GM23338 (cell line): ENCODE data around the gene ZBTB20. TPM values are rescaled to one million over a fixed set of nuclear protein-coding genes. Genes with fewer than 3 reads are reported as not detected.
A peak's percentile ranks its signal among the peaks of the same experiment; 100 is the strongest.

Experiments
- ATAC-seq: fragments of 200-7000 bp; cut with Tn5 transposase; 3 replicates; pipeline ENCODE4 v1.9.1; 2020
- DNase-seq: peaks from one replicate; pipeline ENCODE4 v3.0.0-alpha.2; 2015; ENCODE audit warnings: low spot score
- H2AFZ ChIP-seq: fragments of 200-600 bp; sonication (generic); 2 replicates; pipeline ENCODE4 v1.8.0; 2016; ENCODE audit warnings: antibody characterized with exemption, mild to moderate bottlenecking, moderate library complexity
- H3F3A ChIP-seq: fragments of 200-600 bp; sonication (generic); replicated peaks from 2 replicates; pipeline ENCODE4 v1.8.0; 2017; ENCODE audit warnings: antibody characterized with exemption, mixed run types, low read depth
- H3K27ac ChIP-seq: fragments of 200-600 bp; sonication (generic); 2 replicates; pipeline ENCODE4 v1.6.1; 2016; ENCODE audit warnings: low read depth
- H3K27me3 ChIP-seq: fragments of 200-600 bp; sonication (generic); 2 replicates; pipeline ENCODE4 v1.8.0; 2016; ENCODE audit warnings: mild to moderate bottlenecking, mixed run types, moderate library complexity; ENCODE audit not compliant: insufficient read depth
- H3K36me3 ChIP-seq: fragments of 200-600 bp; sonication (generic); 2 replicates; pipeline ENCODE4 v1.8.0; 2016; ENCODE audit warnings: mild to moderate bottlenecking; ENCODE audit not compliant: insufficient read depth
- H3K4me1 ChIP-seq: fragments of 200-600 bp; sonication (generic); 2 replicates; pipeline ENCODE4 v1.8.0; 2016; ENCODE audit warnings: mild to moderate bottlenecking, moderate library complexity; ENCODE audit not compliant: insufficient read depth
- H3K4me2 ChIP-seq: fragments of 200-600 bp; sonication (generic); 2 replicates; pipeline ENCODE4 v1.7.1; 2017; ENCODE audit warnings: mixed run types
- H3K4me3 ChIP-seq: fragments of 200-600 bp; sonication (generic); 2 replicates; pipeline ENCODE4 v1.6.1; 2016; ENCODE audit warnings: mixed run types
- H3K79me2 ChIP-seq: fragments of 200-600 bp; sonication (generic); replicated peaks from 2 replicates; pipeline ENCODE4 v1.8.0; 2017; ENCODE audit warnings: mild to moderate bottlenecking; ENCODE audit not compliant: insufficient read depth
- H3K9me2 ChIP-seq: fragments of 200-600 bp; sonication (generic); 2 replicates; pipeline ENCODE4 v1.8.0; 2017; ENCODE audit not compliant: insufficient read depth
- H4K20me1 ChIP-seq: fragments of 200-600 bp; sonication (generic); replicated peaks from 2 replicates; pipeline ENCODE4 v1.8.0; 2017; ENCODE audit warnings: mild to moderate bottlenecking; ENCODE audit not compliant: insufficient read depth
- H3K27ac Mint-ChIP-seq: 2 replicates; pipeline ENCODE4 v1.8.0; 2020; ENCODE audit warnings: inconsistent platforms, mild to moderate bottlenecking, moderate library complexity, mixed read lengths
- H3K27me3 Mint-ChIP-seq: 3 replicates; pipeline ENCODE4 v1.8.0; 2022; ENCODE audit warnings: low read depth, mild to moderate bottlenecking, moderate library complexity, mixed read lengths, inconsistent platforms; ENCODE audit not compliant: insufficient read depth, poor library complexity
- H3K36me3 Mint-ChIP-seq: 3 replicates; pipeline ENCODE4 v1.8.0; 2021; ENCODE audit warnings: low read depth, mild to moderate bottlenecking, inconsistent platforms, moderate library complexity, mixed read lengths
- H3K4me1 Mint-ChIP-seq: 3 replicates; pipeline ENCODE4 v1.8.0; 2020; ENCODE audit warnings: mild to moderate bottlenecking, inconsistent platforms, mixed read lengths
- H3K4me3 Mint-ChIP-seq: 3 replicates; pipeline ENCODE4 v1.8.0; 2021; ENCODE audit warnings: moderate library complexity, mild to moderate bottlenecking, inconsistent platforms, mixed read lengths
- H3K9me3 Mint-ChIP-seq: 3 replicates; pipeline ENCODE4 v1.8.0; 2020; ENCODE audit warnings: moderate library complexity, mild to moderate bottlenecking, inconsistent platforms, mixed read lengths
- CREB1 ChIP-seq: fragments of 250-450 bp; sonication (Bioruptor Pico); IDR thresholded peaks from 2 replicates; pipeline ENCODE4 v1.5.0; 2020; ENCODE audit warnings: low read depth, mild to moderate bottlenecking, moderate library complexity
- ETS1 ChIP-seq: IDR thresholded peaks from 2 replicates; pipeline ENCODE4 v1.6.1; 2016; ENCODE audit warnings: antibody characterized with exemption
- EZH2 ChIP-seq: fragments of 200-600 bp; sonication (generic); IDR thresholded peaks from one replicate; pipeline ENCODE4 v1.8.0; 2017; ENCODE audit warnings: antibody characterized with exemption, mild to moderate bottlenecking, low read depth; ENCODE audit not compliant: unreplicated experiment
- EZH2phosphoT487 ChIP-seq: fragments of 200-600 bp; sonication (generic); IDR thresholded peaks from one replicate; pipeline ENCODE4 v1.8.1; 2018; ENCODE audit warnings: antibody characterized with exemption; ENCODE audit not compliant: unreplicated experiment
- JUNB ChIP-seq: IDR thresholded peaks from one replicate; pipeline ENCODE4 v1.6.1; 2016; ENCODE audit warnings: antibody characterized with exemption; ENCODE audit not compliant: unreplicated experiment
- NANOG ChIP-seq: IDR thresholded peaks from 2 replicates; pipeline ENCODE4 v1.6.1; 2016; ENCODE audit warnings: antibody characterized with exemption, borderline replicate concordance
- POLR2AphosphoS5 ChIP-seq: IDR thresholded peaks from 2 replicates; pipeline ENCODE4 v1.6.1; 2016; ENCODE audit warnings: antibody characterized with exemption, low read depth
- STAT1 ChIP-seq: IDR thresholded peaks from one replicate; pipeline ENCODE4 v1.6.1; 2016; ENCODE audit warnings: antibody characterized with exemption; ENCODE audit not compliant: unreplicated experiment
- ZNF114 ChIP-seq: fragments of 250-450 bp; sonication (Bioruptor Pico); IDR thresholded peaks from 2 replicates; pipeline ENCODE4 v1.5.0; 2020; ENCODE audit warnings: mild to moderate bottlenecking, moderate library complexity
- ZNF331 ChIP-seq: fragments of 250-450 bp; sonication (Bioruptor Pico); IDR thresholded peaks from 2 replicates; pipeline ENCODE4 v1.5.0; 2020; ENCODE audit warnings: low read depth, mild to moderate bottlenecking, moderate library complexity
- polyA plus RNA-seq: library from polyadenylated mRNA; unstranded; fragments of >200 nt; fragmentation: Nextera tagmentation; extraction: Ambion mirVana; gene quantifications from 2 replicates; pipeline ENCODE4 v1.2.1, GENCODE V29; 2016
- total RNA-seq: library from RNA; depleted of rRNA; stranded (reverse); fragments of >200 nt; shearing (Covaris generic); gene quantifications from 2 replicates; pipeline ENCODE4 v1.2.3, GENCODE V29; 2014
- TF ChIP-seq, protein P1 (sequence below): fragments of 250-450 bp; sonication (Bioruptor Pico); IDR thresholded peaks from 2 replicates; pipeline ENCODE4 v1.5.0; 2020; ENCODE audit warnings: mild to moderate bottlenecking, moderate library complexity
- TF ChIP-seq, protein P2 (sequence below): IDR thresholded peaks from one replicate; pipeline ENCODE4 v1.6.1; 2018; ENCODE audit warnings: antibody characterized with exemption; ENCODE audit not compliant: unreplicated experiment

Gene ZBTB20
- total and polyA plus RNA-seq, 2 experiments from 2014 or later: 2.0 to 3.3 TPM

DNA sequence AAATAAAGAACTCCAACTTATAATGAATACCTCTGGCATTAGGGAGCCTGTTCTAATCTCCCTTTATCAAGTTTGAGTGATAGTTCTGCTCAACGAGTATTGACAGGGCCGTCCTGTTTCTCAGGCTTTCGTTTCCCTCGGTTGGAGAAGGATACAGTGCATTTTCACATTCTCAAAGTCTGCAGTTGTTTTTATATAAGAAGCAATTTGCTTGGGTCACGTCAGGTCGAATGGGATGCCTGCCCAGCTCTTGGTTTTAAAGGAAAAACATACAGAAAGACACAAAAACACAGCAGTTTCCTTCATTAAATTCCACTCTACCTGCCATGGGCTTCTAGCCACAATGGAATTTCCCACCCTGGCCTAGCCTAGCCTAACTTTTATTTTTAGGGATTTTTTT is 487.0 kb downstream of the ZBTB20 start (continued):
- TF ChIP-seq NANOG: no peak
- TF ChIP-seq CREB1: no peak
- no peak for TF ChIP-seq POLR2AphosphoS5
- no peak for TF ChIP-seq EZH2phosphoT487
- TF ChIP-seq JUNB: no peak

GRCh38 chr3:114659109-114660061 is 487.7 kb downstream of the ZBTB20 start:
- Mint-ChIP-seq H3K4me1 (peaks cover 5% of the 10 kb centered on the region; the same call in 1 of the 3 replicates), H3K27me3 (no peaks in the 10 kb centered on the region), H3K36me3 (no peaks in the 10 kb centered on the region; the same call in 1 of the 3 replicates), H3K27ac (no peak overlapping the region), H3K4me3 (no peak overlapping the region), H3K9me3 (no peaks in the 10 kb centered on the region; the same call in 2 of the 3 replicates)
- H4K20me1 ChIP-seq: no peaks in the 10 kb centered on the region
- H3K79me2 ChIP-seq: no peaks in the 10 kb centered on the region
- ATAC-seq (no peak), DNase-seq (peak; percentile 11)
- H3K9me2 ChIP-seq: 0 out of 2 replicates have a peak, but pooled peaks cover 6% of the 10 kb centered on the region
- no peaks in the 10 kb centered on the region for H3K4me1 ChIP-seq
- H3K27ac ChIP-seq: no peak overlapping the region
- no peaks in the 10 kb centered on the region for H3F3A ChIP-seq
- no peak overlapping the region for H3K4me2 ChIP-seq
- no peak overlapping the region; the same call in none of the 2 replicates for H2AFZ ChIP-seq
- H3K36me3 ChIP-seq: no peaks in the 10 kb centered on the region
- H3K27me3 ChIP-seq: no peaks in the 10 kb centered on the region
- H3K4me3 ChIP-seq: no peak overlapping the region
- TF ChIP-seq CREB1 (no peak), JUNB (no peak), EZH2 (no peak), ETS1 (no peak), STAT1 (no peak), ZNF114 (no peak), ZNF331 (CRISPR knock-in tag) (no peak)
- TF ChIP-seq, protein P1, sequence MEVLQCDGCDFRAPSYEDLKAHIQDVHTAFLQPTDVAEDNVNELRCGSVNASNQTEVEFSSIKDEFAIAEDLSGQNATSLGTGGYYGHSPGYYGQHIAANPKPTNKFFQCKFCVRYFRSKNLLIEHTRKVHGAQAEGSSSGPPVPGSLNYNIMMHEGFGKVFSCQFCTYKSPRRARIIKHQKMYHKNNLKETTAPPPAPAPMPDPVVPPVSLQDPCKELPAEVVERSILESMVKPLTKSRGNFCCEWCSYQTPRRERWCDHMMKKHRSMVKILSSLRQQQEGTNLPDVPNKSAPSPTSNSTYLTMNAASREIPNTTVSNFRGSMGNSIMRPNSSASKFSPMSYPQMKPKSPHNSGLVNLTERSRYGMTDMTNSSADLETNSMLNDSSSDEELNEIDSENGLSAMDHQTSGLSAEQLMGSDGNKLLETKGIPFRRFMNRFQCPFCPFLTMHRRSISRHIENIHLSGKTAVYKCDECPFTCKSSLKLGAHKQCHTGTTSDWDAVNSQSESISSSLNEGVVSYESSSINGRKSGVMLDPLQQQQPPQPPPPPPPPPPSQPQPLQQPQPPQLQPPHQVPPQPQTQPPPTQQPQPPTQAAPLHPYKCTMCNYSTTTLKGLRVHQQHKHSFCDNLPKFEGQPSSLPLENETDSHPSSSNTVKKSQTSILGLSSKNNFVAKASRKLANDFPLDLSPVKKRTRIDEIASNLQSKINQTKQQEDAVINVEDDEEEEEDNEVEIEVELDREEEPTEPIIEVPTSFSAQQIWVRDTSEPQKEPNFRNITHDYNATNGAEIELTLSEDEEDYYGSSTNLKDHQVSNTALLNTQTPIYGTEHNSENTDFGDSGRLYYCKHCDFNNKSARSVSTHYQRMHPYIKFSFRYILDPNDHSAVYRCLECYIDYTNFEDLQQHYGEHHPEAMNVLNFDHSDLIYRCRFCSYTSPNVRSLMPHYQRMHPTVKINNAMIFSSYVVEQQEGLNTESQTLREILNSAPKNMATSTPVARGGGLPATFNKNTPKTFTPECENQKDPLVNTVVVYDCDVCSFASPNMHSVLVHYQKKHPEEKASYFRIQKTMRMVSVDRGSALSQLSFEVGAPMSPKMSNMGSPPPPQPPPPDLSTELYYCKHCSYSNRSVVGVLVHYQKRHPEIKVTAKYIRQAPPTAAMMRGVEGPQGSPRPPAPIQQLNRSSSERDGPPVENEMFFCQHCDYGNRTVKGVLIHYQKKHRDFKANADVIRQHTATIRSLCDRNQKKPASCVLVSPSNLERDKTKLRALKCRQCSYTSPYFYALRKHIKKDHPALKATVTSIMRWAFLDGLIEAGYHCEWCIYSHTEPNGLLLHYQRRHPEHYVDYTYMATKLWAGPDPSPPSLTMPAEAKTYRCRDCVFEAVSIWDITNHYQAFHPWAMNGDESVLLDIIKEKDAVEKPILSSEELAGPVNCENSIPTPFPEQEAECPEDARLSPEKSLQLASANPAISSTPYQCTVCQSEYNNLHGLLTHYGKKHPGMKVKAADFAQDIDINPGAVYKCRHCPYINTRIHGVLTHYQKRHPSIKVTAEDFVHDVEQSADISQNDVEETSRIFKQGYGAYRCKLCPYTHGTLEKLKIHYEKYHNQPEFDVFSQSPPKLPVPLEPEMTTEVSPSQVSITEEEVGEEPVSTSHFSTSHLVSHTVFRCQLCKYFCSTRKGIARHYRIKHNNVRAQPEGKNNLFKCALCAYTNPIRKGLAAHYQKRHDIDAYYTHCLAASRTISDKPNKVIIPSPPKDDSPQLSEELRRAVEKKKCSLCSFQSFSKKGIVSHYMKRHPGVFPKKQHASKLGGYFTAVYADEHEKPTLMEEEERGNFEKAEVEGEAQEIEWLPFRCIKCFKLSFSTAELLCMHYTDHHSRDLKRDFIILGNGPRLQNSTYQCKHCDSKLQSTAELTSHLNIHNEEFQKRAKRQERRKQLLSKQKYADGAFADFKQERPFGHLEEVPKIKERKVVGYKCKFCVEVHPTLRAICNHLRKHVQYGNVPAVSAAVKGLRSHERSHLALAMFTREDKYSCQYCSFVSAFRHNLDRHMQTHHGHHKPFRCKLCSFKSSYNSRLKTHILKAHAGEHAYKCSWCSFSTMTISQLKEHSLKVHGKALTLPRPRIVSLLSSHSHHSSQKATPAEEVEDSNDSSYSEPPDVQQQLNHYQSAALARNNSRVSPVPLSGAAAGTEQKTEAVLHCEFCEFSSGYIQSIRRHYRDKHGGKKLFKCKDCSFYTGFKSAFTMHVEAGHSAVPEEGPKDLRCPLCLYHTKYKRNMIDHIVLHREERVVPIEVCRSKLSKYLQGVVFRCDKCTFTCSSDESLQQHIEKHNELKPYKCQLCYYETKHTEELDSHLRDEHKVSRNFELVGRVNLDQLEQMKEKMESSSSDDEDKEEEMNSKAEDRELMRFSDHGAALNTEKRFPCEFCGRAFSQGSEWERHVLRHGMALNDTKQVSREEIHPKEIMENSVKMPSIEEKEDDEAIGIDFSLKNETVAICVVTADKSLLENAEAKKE (CRISPR knock-in tag): no peak
- TF ChIP-seq, protein P2, sequence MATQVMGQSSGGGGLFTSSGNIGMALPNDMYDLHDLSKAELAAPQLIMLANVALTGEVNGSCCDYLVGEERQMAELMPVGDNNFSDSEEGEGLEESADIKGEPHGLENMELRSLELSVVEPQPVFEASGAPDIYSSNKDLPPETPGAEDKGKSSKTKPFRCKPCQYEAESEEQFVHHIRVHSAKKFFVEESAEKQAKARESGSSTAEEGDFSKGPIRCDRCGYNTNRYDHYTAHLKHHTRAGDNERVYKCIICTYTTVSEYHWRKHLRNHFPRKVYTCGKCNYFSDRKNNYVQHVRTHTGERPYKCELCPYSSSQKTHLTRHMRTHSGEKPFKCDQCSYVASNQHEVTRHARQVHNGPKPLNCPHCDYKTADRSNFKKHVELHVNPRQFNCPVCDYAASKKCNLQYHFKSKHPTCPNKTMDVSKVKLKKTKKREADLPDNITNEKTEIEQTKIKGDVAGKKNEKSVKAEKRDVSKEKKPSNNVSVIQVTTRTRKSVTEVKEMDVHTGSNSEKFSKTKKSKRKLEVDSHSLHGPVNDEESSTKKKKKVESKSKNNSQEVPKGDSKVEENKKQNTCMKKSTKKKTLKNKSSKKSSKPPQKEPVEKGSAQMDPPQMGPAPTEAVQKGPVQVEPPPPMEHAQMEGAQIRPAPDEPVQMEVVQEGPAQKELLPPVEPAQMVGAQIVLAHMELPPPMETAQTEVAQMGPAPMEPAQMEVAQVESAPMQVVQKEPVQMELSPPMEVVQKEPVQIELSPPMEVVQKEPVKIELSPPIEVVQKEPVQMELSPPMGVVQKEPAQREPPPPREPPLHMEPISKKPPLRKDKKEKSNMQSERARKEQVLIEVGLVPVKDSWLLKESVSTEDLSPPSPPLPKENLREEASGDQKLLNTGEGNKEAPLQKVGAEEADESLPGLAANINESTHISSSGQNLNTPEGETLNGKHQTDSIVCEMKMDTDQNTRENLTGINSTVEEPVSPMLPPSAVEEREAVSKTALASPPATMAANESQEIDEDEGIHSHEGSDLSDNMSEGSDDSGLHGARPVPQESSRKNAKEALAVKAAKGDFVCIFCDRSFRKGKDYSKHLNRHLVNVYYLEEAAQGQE: no peak
